Stimulated activated CD4-positive, alpha-beta T cell treated with anti-CD3 and anti-CD28 coated beads, Interleukin-4, amount 100 ng/mL, for 48 hours (primary cell): ENCODE results near the gene SMIM3.
"Not testable (repeated sequence)": the region's sequence is repeated elsewhere in the genome, so short reads cannot be mapped to it uniquely, and the experiment has no call there.

ENCODE experiments used
- DNase-seq, 2 donors: peaks; one replicate each; pipeline ENCODE4 v3.0.0-alpha.2; 2020; ENCODE audit warnings: low read depth in 2 of 2

SMIM3 gene

DNA sequence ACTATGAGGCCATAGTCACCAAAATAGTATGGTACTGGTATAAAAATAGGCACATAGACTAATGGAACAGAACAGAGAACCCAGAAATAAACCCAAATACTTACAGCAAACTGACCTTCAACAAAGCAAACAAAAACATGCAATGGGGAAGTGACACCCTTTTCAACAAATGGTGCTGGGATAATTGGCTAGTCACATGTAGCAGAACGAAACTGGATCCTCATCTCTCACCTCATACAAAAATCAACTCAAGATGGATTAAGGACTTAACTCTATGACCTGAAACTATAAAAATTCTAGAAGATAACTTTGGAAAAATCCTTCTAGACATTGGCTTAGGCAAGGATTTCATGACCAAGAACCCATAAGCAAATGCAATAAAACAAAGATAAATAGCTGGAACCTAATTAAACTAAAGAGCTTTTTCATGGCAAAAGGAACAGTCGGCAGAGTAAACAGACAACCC, 14.9 kb downstream of the SMIM3 start:
- DNase-seq: not testable (repeated sequence)

DNA sequence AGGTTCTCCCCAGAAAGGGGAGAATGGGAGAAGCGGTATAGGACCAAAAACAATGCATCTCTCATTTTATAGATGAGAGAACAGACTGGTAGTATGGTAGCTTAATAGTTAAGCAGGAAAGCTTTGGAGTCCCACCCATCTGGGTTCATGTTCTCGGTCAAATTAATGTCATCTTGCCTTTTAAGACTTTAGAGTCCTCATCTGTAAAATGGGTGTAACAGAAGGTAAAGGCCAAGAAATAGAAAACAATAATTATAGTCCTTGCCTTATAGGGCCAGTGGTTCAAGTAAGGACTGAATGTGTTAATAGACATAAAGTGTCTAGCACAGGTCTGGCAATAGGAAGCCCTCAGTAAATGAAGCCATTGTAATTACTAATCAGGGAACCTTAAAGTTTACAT, 16.4 kb downstream of the SMIM3 start:
- DNase-seq: no peak

DNA sequence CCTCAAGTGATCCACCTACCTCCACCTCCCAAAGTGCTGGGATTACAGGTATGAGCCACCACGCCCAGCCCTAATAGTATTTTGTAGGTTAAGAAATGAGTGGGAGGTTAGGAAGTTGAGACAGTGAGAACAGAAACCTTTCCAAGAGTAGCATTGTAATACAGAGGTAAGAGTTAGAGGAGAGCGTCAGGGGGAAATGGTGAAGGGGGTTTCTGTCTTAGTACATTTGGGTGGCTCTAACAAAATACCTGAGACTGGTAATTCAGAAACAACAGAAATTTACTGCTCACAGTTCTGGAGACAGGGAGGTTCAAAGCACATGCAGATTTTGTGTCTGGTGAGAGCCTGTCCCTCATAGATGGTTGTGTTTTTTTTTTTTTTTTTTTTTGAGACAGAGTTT, 18.8 kb downstream of the SMIM3 start:
- no peak for DNase-seq

DNA sequence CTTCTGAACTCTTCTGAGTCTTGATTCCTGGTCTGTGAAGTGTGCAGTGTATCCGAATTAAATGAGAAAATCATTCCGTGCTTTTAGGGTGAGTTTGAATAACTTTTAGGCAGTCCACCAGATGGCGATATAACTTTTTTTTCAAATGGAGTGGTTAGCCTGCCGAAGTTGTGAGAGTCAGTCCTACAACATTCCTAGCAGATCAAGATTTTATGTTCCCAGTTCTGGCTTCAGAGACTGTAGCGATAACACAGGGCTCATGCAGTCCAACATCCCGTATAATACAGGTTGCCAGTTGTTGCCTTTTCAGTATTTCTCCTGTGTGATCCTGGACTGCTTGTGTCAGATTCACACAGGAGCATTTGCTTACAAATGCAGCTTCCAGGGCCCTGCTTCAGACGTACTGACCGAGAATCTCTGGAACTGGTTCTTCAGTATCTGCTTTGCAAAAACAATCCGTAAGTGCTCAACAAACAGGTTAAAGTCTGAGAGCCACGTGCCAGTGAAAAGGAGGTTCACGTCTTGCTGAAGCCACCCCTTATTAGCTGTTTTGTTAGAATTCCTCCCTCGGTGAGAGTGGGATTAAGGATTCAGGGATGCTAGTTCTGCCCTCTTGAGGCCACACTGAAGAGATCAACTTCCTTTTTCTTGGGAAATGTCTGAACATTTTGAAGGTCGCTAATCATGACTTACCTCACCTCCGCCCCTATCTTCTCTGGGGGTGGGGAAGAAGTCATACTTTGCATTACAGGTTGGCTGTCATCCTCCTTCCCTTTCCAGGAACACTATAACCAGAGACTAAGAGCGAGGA, 22.8 kb downstream of the SMIM3 start:
- DNase-seq: no peak

DNA sequence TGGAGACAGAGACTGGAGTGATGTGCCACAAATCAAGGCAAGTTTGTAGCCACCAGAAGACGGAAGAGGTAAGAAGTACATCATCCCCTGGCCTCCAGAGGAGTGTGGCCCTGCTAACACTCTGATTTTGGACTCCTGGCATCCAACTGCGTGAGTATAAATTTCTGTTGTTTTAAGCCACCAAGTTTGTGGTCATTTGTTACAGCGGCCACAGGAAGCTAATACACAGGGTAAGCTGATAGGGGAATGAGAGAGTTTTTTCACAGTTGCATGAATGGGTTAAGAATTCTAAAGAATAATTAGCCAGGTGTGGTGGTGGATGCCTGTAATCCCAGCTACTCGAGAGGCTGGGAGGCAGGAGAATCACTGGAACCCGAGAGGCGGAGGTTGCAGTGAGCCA, 25.8 kb downstream of the SMIM3 start:
- no peak for DNase-seq

DNA sequence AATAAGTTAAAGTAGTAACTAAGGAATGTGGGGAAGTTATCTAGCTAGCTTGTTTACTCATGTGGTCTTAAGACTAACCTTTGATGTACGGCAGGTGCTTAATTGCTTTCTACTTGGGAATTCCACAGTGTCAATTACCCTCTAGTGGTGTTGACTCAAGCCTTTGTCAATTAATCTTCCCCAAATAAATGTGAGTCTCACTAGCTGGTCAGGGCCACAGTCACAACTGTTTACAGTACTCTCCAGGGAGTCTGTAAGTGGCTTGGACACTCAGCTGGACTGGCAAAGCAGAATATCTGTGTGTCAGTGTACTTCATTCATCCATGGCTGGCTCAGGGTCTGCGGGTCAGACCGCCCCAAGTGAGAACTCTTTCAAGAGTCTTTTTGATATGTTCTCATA, 30.8 kb downstream of the SMIM3 start:
- no peak for DNase-seq

DNA sequence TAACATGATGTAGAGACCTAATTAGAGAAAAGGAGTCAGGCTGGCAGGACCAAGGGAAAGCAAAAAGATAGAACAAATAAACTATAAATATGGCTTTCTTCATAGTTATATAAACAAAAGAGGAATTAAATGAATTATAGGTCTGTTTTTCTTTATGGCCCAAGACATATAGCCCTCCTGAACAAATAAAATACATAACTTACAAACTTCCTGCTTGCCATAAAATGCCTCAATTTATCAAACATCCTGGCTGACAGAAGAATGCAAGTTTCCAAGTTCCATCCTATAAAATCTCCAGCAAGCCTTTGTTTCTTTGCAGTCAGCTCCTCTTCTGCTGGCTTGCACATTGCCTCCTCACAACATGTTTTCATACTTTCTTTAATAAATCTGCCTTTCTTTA, 36.5 kb downstream of the SMIM3 start:
- no peak for DNase-seq

DNA sequence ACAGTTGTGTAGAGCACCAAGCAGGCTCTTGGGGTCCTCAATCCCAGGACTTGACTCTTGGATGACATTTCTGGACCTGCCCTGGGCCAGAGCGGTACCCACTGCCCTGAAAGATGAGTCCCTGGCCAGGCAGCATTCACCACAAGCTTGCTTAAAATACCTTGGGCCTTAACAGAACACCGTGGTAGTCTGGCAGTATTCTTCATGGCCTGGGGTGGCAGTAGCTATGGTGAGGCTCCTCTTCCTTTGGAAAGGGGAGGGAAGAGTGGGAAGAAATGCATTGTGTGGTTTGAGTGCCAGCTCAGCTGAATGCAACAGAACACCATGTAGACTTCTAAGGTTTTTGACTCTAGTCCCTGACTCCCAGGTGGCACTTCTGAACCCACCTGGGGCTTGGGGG, 38.4 kb downstream of the SMIM3 start:
- DNase-seq: no peak

DNA sequence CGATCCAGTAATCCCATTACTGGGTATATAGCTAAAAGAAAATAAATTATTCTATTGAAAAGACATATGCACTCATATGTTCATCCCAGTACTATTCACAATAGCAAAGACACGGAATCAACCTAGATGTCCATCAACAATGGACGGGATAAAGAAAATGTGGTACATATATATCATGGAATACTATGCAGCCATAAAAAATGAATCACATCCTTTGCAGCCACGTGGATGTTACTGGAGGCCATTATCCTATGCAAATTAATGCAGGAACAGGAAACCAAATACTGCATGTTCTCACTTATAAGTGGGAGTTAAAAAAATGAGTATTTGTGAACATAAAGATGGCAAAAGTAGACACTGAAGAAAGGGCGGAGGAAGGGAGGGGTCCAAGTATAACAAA, 51.2 kb downstream of the SMIM3 start:
- DNase-seq: no peak

DNA sequence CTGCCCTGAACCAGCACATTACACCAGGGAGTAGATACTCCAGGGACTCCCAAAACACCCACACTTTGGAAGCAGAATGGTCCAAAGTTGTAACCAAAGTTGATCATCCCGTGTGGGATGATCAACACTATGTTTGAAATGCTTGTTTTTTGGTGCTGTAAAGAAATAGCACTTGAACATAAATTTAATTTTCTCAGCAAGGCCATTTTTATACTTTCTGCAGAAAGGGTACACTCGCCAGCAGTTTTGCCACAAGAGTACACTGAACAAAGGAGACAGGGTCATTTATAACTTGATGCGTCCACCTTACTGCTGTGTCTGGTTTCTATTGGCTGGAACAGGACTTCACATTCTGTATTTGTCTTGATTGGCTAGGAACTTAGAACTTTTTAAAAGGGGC, 53.3 kb downstream of the SMIM3 start:
- DNase-seq: not testable (repeated sequence)

DNA sequence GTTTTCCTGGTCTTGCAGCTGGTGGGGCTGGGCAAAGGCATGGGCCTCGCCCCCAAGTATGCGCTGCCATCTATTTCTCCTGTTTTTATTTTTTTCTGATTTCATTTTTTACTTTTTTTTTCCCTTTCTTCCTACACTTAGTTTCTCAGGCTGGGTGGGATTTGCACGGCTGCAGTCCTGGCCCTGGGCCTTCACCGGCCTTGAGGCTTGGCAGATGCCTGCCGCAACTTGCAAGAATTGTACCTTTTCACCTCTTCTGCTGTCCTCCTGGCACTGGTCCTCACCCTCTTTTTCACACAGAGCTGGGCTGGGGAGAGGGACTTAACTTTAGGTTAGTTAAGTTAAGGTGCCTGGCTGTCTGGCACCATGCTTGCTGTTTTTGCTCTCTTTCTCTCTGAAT, 57.5 kb downstream of the SMIM3 start:
- no peak for DNase-seq

DNA sequence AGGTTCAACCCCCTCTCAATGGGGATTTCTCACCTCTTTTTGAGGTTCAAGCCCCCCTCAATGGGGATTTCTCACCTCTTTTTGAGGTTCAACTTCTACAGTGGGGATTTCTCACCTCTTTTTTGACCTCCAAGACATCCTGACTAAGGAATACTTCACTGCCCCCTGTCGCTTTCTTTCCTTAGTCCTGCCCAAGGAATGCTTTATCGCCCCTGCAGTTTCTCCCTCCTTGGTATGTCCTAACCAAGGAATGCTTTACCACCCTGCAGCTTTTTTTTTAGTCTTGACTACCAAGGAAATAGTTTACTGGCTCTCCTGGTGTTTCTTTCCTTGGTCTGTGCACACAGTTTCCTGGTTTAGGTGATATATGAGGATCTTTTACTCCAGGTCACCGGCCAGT, 58.1 kb downstream of the SMIM3 start:
- DNase-seq: no peak

DNA sequence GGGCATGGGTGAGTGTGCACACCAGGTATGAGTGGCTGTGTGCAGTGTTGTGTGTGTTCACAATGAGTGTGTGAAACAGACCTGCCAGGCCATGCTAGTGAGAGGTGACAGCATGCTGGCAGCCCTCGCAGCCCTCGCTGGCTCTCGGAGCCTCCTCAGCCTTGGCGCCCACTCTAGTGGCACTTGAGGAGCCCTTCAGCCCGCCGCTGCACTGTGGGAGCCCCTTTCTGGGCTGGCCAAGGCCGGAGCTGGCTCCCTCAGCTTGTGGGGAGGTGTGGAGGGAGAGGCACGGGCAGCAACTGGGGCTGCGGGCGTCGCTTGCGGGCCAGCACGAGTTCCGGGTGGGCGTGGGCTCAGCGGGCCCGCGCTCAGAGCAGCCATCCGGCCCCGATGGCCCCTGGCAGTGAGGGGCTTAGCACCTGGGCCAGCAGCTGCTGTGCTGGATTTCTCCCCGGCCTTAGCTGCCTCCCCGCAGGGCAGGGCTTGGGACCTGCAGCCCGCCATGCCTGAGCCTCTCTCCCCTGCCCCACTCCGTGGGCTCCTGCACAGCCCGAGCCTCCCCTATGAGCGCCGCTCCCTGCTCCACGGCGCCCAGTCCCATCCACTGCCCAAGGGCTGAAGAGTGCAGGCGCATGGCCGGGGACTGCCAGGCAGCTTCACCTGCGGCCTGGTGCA, 66.8 kb downstream of the SMIM3 start:
- DNase-seq: not testable (repeated sequence)

DNA sequence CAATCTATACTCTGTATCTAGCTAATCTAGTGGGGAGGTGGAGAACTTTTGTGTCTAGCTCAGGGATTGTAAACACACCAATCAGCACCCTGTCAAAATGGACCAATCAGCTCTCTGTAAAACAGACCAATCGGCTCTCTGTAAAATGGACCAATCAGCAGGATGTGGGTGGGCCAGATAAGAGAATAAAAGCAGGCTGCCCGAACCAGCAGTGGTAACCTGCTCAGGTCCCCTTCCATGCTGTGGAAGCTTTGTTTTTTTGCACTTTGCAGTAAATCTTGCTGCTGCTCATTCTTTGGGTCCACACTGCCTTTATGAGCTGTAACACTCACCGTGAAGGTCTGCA, 67.7 kb downstream of the SMIM3 start, which contains the start of gene IRGM:
Gene IRGM, plus strand, starts transcription at position 214 of the 346 bp plus-strand sequence. CDS start 1,603 bp downstream, outside the sequence.
- not testable (repeated sequence) for DNase-seq
